ENCODE measurements around the gene CTSZ. TPM values are rescaled to one million over a fixed set of nuclear protein-coding genes. Genes with fewer than 3 reads are reported as not detected.
"Not testable (repeated sequence)": the region's sequence is repeated elsewhere in the genome, so short reads cannot be mapped to it uniquely, and the experiment has no call there.

CTSZ gene
- total RNA-seq, 2 donors from 2014 or later, result 29.7 to 52.2 TPM

DNA sequence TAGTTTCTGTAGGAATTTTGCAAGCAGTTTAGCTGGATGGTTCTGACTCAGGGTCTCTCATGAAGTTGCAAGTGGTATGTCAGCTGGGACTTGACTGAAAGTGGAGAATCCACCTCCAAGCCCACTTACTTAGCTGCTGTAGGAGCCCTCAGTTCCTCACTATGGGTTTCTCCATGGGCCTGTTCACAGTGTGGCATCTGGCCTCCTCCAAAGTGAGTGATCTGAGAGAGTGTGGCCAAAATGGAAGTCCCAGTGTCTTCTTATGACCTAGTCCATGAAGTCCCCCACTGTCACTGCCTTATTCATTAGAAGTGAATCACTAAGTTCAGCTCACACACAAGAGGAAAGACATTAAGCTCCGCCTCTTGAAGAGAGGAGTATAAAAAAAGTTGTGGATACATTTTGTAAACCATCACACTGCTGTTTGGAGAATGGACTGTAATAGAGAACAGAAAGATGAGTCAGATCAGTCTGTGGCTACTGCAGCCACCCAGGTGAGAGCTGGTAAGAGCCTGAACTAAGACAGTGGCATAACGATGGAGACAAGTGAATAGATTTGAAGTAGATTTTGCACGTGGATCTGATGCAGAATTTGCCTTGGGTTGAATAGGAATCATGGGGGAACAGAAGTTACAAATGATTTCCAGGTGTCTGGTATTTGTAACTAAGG is 30.9 kb downstream of the CTSZ start:
- no peak for ATAC-seq (replicated peaks)
- H3K9me3 Mint-ChIP-seq, result peaks cover 12% of the 10 kb centered on the region
- H3K27ac Mint-ChIP-seq, result no peak overlapping the region
- H3K4me1 Mint-ChIP-seq, result no peaks in the 10 kb centered on the region
- H3K4me3 Mint-ChIP-seq, result no peak overlapping the region
- no peaks in the 10 kb centered on the region for H3K36me3 Mint-ChIP-seq (ENCODE audit: low read depth)
- no peaks in the 10 kb centered on the region for H3K27me3 Mint-ChIP-seq

DNA sequence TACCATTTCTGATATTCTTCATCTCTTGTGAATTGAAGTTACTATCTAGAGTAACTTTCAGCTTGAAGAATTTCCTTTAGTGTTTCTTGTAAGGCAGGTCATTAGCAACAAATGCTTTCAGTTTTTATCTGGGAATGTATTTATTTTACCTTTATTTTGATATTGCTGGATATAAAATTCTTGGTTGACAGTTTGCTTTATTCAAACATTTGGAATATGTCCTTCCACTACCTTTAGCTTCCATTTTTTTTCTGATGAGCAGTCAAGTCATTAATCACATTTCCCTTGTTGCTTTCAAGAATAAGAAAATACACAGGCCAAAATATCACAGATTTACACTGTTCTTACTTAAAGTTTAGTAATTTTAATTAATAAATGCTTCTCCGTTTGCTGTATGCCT is 31.7 kb downstream of the CTSZ start:
- Mint-ChIP-seq H3K36me3 (ENCODE audit: low read depth) (no peaks in the 10 kb centered on the region), H3K9me3 (peaks cover 12% of the 10 kb centered on the region), H3K27me3 (no peaks in the 10 kb centered on the region), H3K27ac (no peak overlapping the region), H3K4me1 (no peaks in the 10 kb centered on the region), H3K4me3 (no peak overlapping the region)
- ATAC-seq (replicated peaks), result no peak

DNA sequence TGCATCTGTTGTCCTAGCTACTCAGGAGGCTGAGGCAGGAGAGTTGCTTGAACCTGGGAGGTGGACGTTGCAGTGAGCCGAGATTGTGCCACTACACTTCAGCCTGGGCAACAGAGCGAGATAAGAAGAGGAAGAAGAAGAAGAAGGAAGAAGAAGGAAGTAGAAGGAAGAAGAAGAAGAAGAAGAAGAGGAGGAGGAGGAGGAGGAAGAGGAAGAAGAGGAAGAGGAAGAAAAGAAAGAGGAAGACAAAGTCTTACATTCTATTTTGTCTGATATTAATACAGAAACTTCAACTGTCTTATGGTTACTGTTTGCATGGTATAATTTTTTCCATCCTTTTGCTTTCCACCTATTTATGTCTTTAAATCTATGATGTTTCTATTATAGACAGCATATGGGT is 33.2 kb downstream of the CTSZ start:
- no peak for ATAC-seq (replicated peaks)
- no peaks in the 10 kb centered on the region for H3K27me3 Mint-ChIP-seq
- H3K27ac Mint-ChIP-seq, result no peak overlapping the region
- no peaks in the 10 kb centered on the region for H3K4me1 Mint-ChIP-seq
- H3K9me3 Mint-ChIP-seq, result peaks cover 12% of the 10 kb centered on the region
- H3K36me3 Mint-ChIP-seq (ENCODE audit: low read depth), result no peaks in the 10 kb centered on the region
- H3K4me3 Mint-ChIP-seq, result no peak overlapping the region

DNA sequence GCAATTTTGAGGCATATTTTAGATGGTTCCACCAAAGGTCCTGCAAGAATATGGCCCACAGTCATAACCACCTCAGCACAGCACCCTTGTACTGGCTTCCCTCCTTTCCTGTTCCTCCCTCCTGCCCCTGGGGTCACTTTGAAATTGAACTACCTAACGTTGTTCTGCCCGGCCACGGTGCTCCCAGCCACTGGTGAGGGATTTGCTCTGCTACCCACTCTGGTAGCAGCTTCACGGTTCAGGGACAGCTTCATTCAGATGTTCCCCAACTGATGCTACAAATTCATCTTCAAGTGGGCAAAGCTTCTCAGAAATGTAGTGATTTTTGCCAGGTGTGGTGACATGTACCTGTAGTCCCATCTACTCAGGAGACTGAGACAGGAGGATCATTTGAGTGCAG is 33.9 kb downstream of the CTSZ start:
- no peaks in the 10 kb centered on the region for H3K27me3 Mint-ChIP-seq
- ATAC-seq (replicated peaks), result no peak
- H3K4me1 Mint-ChIP-seq, result no peaks in the 10 kb centered on the region
- no peak overlapping the region for H3K4me3 Mint-ChIP-seq
- peaks cover 12% of the 10 kb centered on the region for H3K9me3 Mint-ChIP-seq
- no peaks in the 10 kb centered on the region for H3K36me3 Mint-ChIP-seq (ENCODE audit: low read depth)
- H3K27ac Mint-ChIP-seq, result no peak overlapping the region

DNA sequence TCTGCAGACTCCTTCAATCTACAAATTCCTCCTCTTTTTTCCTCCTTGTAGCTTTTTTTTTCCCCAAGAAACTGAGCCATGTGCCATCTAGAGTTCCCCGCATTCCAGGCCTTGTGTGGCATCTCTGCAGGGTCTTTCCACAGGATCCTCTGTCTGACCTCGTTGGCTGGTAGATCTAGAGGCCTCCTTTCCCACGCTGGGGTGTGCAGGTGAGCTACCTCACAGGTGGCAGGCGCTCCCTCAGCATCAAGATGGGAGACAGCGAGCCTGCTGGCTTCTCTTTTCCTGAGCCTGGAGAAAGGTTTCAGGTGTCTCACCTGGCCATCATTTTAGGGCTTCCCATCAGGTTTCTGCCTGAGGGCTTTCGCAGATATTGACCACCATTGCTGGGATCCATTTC is 35.6 kb downstream of the CTSZ start:
- Mint-ChIP-seq H3K9me3 (peaks cover 8% of the 10 kb centered on the region), H3K27me3 (no peaks in the 10 kb centered on the region), H3K4me3 (no peak overlapping the region), H3K36me3 (ENCODE audit: low read depth) (no peaks in the 10 kb centered on the region), H3K4me1 (no peaks in the 10 kb centered on the region), H3K27ac (no peak overlapping the region)
- no peak for ATAC-seq (replicated peaks)

DNA sequence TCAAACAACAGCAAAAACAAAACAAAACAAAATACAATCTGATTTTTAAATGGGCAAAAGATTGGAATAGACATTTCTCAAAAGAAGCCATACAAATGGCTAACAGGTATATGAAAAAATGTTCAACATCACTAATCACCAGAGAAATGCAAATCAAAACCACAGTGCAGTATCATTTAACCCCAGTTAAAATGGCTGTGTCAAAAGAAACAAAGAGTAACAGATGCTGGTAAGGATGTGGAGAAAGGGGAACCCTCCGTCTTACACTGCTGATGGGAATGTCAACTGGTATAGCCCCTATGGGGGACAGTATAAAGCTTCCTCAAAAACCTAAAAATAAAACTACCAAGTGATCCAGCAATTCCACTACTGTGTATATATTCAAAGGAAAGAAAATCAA is 36.9 kb downstream of the CTSZ start:
- H3K36me3 Mint-ChIP-seq (ENCODE audit: low read depth), result no peaks in the 10 kb centered on the region
- ATAC-seq (replicated peaks), result no peak
- H3K9me3 Mint-ChIP-seq, result no peaks in the 10 kb centered on the region
- H3K4me1 Mint-ChIP-seq, result no peaks in the 10 kb centered on the region
- H3K4me3 Mint-ChIP-seq, result no peak overlapping the region
- H3K27me3 Mint-ChIP-seq, result no peaks in the 10 kb centered on the region
- no peak overlapping the region for H3K27ac Mint-ChIP-seq

DNA sequence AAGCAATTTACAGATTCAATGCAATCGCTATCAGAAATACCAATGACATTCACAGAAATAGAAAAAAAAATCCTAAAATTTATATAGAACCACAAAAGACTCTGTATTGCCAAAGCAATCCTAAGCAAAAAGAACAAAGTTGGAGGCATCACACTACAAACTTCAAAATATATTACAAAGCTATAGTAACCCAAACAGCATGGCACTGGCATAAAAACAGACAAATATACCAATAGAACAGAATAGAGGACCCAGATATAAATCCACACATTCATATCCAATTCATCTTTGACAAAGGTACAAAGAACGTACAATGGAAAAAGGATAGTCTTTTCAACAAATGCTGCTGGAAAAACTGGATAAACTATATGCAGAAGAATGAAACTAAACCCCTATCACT is 37.6 kb downstream of the CTSZ start:
- Mint-ChIP-seq H3K27me3 (no peaks in the 10 kb centered on the region), H3K27ac (no peak overlapping the region), H3K36me3 (ENCODE audit: low read depth) (no peaks in the 10 kb centered on the region), H3K4me3 (no peak overlapping the region), H3K4me1 (no peaks in the 10 kb centered on the region), H3K9me3 (no peaks in the 10 kb centered on the region)
- no peak for ATAC-seq (replicated peaks)

DNA sequence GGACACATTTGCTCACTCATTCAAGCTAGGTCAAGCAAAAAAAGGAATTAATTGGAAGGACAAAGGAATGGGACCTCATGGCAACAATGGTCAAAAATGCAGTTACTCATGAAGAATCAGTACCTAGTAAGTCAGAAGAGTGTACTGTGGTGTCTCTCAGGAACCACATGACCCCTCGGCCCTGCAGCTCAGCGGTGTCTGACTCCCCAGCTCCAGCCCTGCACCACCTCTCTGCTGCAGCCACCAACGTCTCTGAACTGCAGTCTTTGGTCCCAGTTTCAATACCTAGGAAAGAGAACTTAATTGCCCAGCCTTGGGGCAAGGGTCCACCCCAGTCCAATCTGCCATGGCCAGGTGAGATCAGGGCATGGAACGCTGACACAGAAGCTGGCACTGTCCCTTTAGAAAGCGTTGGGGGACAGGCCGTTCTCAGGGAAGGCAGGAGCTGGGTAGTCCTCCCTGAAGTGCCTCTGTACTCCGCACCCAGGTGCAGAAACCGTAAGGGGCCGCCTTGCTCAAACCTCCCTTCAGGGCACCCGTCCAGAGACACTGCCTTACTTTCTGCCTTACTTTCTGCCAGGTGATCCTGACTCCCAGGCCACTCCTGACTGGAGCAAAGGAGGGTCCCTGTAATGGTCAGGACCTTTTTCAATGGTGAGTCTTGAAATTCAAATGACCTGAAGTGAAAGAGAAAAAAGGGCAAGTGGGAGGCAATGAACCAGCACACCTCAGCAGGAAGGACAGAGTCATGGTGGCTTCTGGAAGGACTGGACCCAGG is 39.2 kb downstream of the CTSZ start:
- Mint-ChIP-seq H3K27me3 (peaks cover 4% of the 10 kb centered on the region), H3K9me3 (no peaks in the 10 kb centered on the region), H3K36me3 (ENCODE audit: low read depth) (no peaks in the 10 kb centered on the region), H3K4me1 (no peaks in the 10 kb centered on the region), H3K4me3 (no peak overlapping the region), H3K27ac (no peak overlapping the region)
- ATAC-seq (replicated peaks), result no peak

DNA sequence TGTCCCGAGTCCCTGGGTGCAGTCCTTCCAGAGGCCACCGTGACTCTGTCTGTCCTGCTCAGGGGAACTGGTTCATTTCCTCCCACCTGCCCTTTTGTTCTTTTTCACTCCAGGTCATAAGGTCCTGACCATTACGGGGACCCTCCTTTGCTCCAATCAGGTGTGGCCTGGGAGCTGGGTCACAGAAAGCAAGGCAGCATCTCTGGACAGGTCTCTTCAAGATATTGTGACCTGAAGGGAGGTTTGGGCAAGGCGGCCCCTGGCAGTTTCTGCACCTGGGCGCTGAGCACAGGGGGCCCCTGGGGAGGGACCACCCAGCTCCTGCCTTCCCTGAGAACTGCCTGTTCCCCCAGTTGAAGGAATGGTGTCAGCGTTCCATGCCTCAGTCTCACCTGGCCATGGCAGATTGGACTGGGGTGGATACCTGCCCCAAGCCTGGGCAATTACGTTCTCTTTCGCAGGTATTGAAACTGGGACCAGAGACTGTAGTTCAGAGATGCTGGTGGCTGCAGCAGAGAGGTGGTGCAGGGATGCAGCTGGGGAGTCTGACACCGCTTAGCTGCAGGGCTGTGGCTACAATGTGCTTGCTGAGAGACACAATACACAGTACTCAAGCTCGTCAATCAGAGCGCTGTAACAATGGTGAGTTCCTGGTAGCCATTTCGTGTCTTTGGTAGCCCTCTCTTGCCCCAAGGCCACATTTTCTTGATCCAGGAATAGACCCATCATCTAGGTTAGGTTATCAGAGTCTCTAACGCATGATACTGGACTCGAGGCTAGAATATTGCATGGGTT is 41.6 kb downstream of the CTSZ start:
- H3K27me3 Mint-ChIP-seq, result peaks cover 7% of the 10 kb centered on the region
- H3K27ac Mint-ChIP-seq, result no peak overlapping the region
- H3K4me1 Mint-ChIP-seq, result no peaks in the 10 kb centered on the region
- no peaks in the 10 kb centered on the region for H3K36me3 Mint-ChIP-seq (ENCODE audit: low read depth)
- no peak overlapping the region for H3K4me3 Mint-ChIP-seq
- ATAC-seq (replicated peaks), result no peak
- no peaks in the 10 kb centered on the region for H3K9me3 Mint-ChIP-seq

DNA sequence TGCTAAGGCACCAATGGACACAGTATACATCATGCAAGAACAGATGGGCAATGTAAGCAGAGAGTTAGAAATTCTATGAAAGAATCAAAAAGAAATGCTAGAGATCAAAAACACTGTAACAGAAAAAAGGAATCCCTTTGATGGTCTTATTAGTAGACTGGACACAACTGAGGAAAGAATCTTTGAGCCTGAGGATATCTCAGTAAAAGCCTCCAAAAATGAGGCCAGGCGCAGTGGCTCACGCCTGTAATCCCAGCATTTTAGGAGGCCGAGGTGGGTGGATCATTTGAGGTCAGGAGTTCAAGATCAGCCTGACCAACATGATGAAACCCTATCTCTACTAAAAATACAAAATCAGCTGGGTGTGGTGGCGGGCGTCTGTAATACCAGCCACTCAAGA is 43.1 kb downstream of the CTSZ start:
- not testable (repeated sequence) for H3K4me3 Mint-ChIP-seq; ATAC-seq (replicated peaks); H3K36me3 Mint-ChIP-seq (ENCODE audit: low read depth); H3K9me3 Mint-ChIP-seq; H3K27ac Mint-ChIP-seq; H3K4me1 Mint-ChIP-seq; H3K27me3 Mint-ChIP-seq

DNA sequence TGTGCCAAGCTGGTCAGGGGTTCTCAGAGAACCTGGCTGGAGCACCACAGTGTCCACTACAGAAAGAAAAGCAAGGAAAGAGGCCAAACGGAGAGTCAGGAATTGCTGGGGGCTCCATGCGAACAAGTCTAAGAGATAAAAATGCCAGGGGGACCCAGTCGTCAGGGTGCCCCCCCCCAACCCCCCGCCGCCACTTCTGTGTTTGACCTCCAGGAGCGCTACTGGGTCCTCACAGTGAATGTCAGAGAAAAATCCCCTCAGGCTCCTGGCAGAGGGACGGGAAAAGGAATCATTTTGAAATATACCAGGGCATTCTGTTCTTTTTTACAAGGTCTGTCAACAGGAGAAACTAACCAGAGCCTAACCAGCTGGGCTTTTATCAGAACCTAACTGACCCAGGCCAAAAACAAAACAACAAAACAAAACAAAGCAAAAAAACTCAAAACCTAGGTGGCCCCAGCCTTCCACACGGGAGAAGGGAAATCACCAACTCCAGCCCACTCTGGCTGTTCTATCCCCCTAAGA is 43.9 kb downstream of the CTSZ start:
- H3K9me3 Mint-ChIP-seq, result no peaks in the 10 kb centered on the region
- no peak for ATAC-seq (replicated peaks)
- H3K4me3 Mint-ChIP-seq, result no peak overlapping the region
- H3K27ac Mint-ChIP-seq, result no peak overlapping the region
- peaks cover 10% of the 10 kb centered on the region for H3K27me3 Mint-ChIP-seq
- H3K36me3 Mint-ChIP-seq (ENCODE audit: low read depth), result no peaks in the 10 kb centered on the region
- H3K4me1 Mint-ChIP-seq, result no peaks in the 10 kb centered on the region

DNA sequence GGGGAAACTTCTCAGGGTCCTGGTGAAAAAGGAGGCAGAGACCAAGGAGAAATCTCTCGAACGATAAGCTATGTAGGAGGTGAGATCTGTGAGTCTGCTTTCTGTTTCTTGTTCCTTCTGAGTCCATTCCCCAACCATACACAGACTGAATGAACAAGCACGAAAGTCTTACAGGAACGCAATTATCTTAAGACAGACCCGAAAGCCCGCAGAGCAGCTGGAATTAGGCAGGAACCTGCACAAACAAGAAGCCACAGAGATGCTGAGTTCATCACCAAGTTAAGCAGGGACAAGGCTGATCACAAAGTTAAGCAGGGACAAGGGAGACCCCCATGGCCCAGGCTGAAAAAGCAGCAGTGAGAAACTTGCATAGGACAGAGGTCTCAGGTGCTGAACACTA is 47.4 kb downstream of the CTSZ start:
- ATAC-seq (replicated peaks), result no peak
- Mint-ChIP-seq H3K9me3 (no peaks in the 10 kb centered on the region), H3K27me3 (peaks cover 12% of the 10 kb centered on the region), H3K27ac (no peak overlapping the region), H3K4me1 (no peaks in the 10 kb centered on the region), H3K4me3 (no peak overlapping the region), H3K36me3 (ENCODE audit: low read depth) (no peaks in the 10 kb centered on the region)

DNA sequence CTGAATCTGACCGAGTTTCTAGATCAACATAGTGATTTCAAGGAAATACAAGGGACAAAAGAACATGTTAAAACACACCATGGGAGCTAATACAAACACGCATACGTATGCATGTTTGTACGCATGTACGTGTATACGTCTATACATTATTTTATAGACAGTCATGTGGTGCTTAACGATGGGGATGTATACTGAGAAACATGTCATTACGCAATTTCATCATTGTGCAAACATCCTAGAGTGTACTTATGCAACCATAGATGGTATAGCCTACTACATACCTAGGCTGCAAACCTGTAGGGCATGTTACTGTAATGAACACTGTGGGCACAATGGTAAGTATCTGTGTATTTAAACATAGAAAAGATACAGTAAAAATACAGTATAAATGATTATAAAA is 51.0 kb downstream of the CTSZ start:
- Mint-ChIP-seq H3K9me3 (no peaks in the 10 kb centered on the region), H3K27me3 (peaks cover 9% of the 10 kb centered on the region), H3K4me3 (no peak overlapping the region), H3K4me1 (no peaks in the 10 kb centered on the region), H3K27ac (no peak overlapping the region), H3K36me3 (ENCODE audit: low read depth) (no peaks in the 10 kb centered on the region)
- ATAC-seq (replicated peaks), result no peak

DNA sequence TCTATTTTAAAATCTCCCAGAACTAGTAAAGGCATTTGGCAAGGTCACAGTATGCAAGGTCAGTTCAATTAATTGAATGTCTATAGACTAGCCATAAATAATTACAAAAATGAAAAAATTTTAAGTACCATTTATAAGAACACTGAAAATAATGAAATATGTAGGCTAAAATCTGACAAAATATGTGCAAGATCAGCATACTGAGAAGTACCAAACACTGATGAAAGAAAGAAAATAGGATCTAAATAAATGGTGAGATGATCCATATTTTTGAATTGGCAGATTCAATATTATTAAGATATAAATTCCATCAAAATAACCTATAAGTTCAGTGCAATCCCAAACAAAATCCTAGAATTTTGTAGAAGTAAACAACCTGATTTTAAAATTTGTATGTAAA is 54.0 kb downstream of the CTSZ start:
- H3K4me3 Mint-ChIP-seq, result no peak overlapping the region
- no peaks in the 10 kb centered on the region for H3K4me1 Mint-ChIP-seq
- peaks cover 14% of the 10 kb centered on the region for H3K27me3 Mint-ChIP-seq
- H3K27ac Mint-ChIP-seq, result no peak overlapping the region
- ATAC-seq (replicated peaks), result no peak
- no peaks in the 10 kb centered on the region for H3K9me3 Mint-ChIP-seq
- no peaks in the 10 kb centered on the region for H3K36me3 Mint-ChIP-seq (ENCODE audit: low read depth)

DNA sequence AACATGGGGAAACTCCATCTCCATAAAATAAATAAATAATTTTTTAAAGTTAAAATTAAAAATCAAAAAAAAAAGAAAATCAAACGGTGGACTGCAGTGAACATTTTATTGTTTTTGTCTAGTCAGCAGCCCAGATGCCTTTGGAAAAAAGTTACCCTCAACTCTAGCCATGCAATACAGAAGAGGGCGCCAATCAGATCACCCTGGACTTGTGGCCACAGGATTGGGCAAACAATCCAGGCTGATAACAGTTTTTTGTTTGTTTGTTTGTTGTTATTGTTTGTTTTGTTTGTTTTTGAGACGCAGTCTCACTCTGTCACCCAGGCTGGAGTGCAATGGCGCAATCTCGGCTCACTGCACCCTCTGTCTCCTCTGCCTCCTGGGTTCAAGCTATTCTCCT is 56.5 kb downstream of the CTSZ start:
- H3K27me3 Mint-ChIP-seq, result peaks cover 14% of the 10 kb centered on the region
- ATAC-seq (replicated peaks), result no peak
- no peak overlapping the region for H3K27ac Mint-ChIP-seq
- H3K4me3 Mint-ChIP-seq, result no peak overlapping the region
- no peaks in the 10 kb centered on the region for H3K9me3 Mint-ChIP-seq
- H3K4me1 Mint-ChIP-seq, result no peaks in the 10 kb centered on the region
- no peaks in the 10 kb centered on the region for H3K36me3 Mint-ChIP-seq (ENCODE audit: low read depth)

Measured in activated T-helper 17 cell treated with anti-CD3 and anti-CD28 coated beads, Interleukin-2, amount 50 U/mL, for 72 hours (primary cell).